Neural cell (in vitro differentiated cells): ENCODE measurements around the gene PPFIA4. TPM values are rescaled to one million over a fixed set of nuclear protein-coding genes. Genes with fewer than 3 reads are reported as not detected.

ENCODE experiments used
- H2AFZ ChIP-seq: fragments of 200-600, 300-800 bp; sonication (generic), shearing (Covaris generic); 2 replicates; pipeline ENCODE4 v1.6.0; 2014; ENCODE audit warnings: low read depth, mild to moderate bottlenecking, antibody characterized with exemption, low read length, moderate library complexity
- H3F3A ChIP-seq: fragments of 200-600 bp; shearing (Covaris generic); 2 replicates; pipeline ENCODE4 v1.6.1; 2016; ENCODE audit warnings: mild to moderate bottlenecking, moderate library complexity, mixed read lengths, antibody characterized with exemption, low read length; ENCODE audit not compliant: insufficient read depth, poor library complexity, severe bottlenecking
- H3K27ac ChIP-seq: fragments of 200-600, 300-800 bp; sonication (generic), shearing (Covaris generic); 2 replicates; pipeline ENCODE4 v1.5.1; 2014; ENCODE audit warnings: mild to moderate bottlenecking, low read length, moderate library complexity
- H3K27me3 ChIP-seq: fragments of 300-800, 200-600 bp; sonication (generic), shearing (Covaris generic); 2 replicates; pipeline ENCODE4 v1.6.0; 2014; ENCODE audit warnings: mild to moderate bottlenecking, low read depth, low read length, moderate library complexity; ENCODE audit not compliant: insufficient read depth
- H3K36me3 ChIP-seq: fragments of 300-800, 200-600 bp; sonication (generic), shearing (Covaris generic); 2 replicates; pipeline ENCODE4 v1.5.1; 2014; ENCODE audit warnings: mild to moderate bottlenecking, antibody characterized with exemption, low read length, moderate library complexity; ENCODE audit not compliant: insufficient read depth
- H3K4me2 ChIP-seq: fragments of 300-800, 200-600 bp; sonication (generic), shearing (Covaris generic); 2 replicates; pipeline ENCODE4 v1.6.0; 2014; ENCODE audit warnings: mild to moderate bottlenecking, low read length
- H3K4me3 ChIP-seq: fragments of 300-800, 200-600 bp; sonication (generic), shearing (Covaris generic); 2 replicates; pipeline ENCODE4 v1.5.1; 2014; ENCODE audit warnings: mild to moderate bottlenecking, low read length, moderate library complexity
- H3K79me2 ChIP-seq: fragments of 200-600 bp; shearing (Covaris generic); replicated peaks from 2 replicates; pipeline ENCODE4 v1.6.0; 2014; ENCODE audit warnings: mild to moderate bottlenecking, low read length, moderate library complexity; ENCODE audit not compliant: insufficient read depth
- H3K9ac ChIP-seq: fragments of 300-800, 200-600 bp; sonication (generic), shearing (Covaris generic); 2 replicates; pipeline ENCODE4 v1.6.1; 2016; ENCODE audit warnings: mild to moderate bottlenecking, low read length, mixed read lengths
- H3K9me2 ChIP-seq: fragments of 200-600 bp; shearing (Covaris generic); 2 replicates; pipeline ENCODE4 v1.6.1; 2016; ENCODE audit warnings: mild to moderate bottlenecking, low read length, mixed read lengths; ENCODE audit not compliant: insufficient read depth
- H3K9me3 ChIP-seq: fragments of 200-600, 300-800 bp; sonication (generic), shearing (Covaris generic); 2 replicates; pipeline ENCODE4 v1.6.1; 2016; ENCODE audit warnings: mild to moderate bottlenecking, mixed run types, low read length, moderate library complexity, mixed read lengths
- H4K20me1 ChIP-seq: fragments of 200-600 bp; shearing (Covaris generic); 2 replicates; pipeline ENCODE4 v1.6.1; 2016; ENCODE audit warnings: mild to moderate bottlenecking, mixed run types; ENCODE audit not compliant: insufficient read depth
- CTCF ChIP-seq: fragments of 450-650 bp; IDR thresholded peaks from 2 replicates; pipeline ENCODE4 v1.5.1; 2014; ENCODE audit warnings: antibody characterized with exemption, mild to moderate bottlenecking, moderate library complexity; ENCODE audit not compliant: poor library complexity, severe bottlenecking
- EP300 ChIP-seq: fragments of 450-650 bp; conservative IDR thresholded peaks from 2 replicates; pipeline ENCODE4 v1.6.1; 2014; ENCODE audit warnings: antibody characterized with exemption, mild to moderate bottlenecking, moderate library complexity; ENCODE audit not compliant: poor library complexity, severe bottlenecking
- EZH2 ChIP-seq: fragments of 200-600, 300-800 bp; shearing (Covaris generic), sonication (generic); IDR thresholded peaks from 2 replicates; pipeline ENCODE4 v1.6.1; 2014; ENCODE audit warnings: antibody characterized with exemption, low read length, borderline replicate concordance, mild to moderate bottlenecking; ENCODE audit not compliant: insufficient read depth, poor library complexity, severe bottlenecking
- MXI1 ChIP-seq: fragments of 450-650 bp; conservative IDR thresholded peaks from 2 replicates; pipeline ENCODE4 v1.6.1; 2014; ENCODE audit warnings: antibody characterized with exemption, mild to moderate bottlenecking; ENCODE audit not compliant: poor library complexity, severe bottlenecking
- POLR2AphosphoS5 ChIP-seq: IDR thresholded peaks from 2 replicates; pipeline ENCODE4 v1.6.1; 2012
- RAD21 ChIP-seq: fragments of 450-650 bp; conservative IDR thresholded peaks from 2 replicates; pipeline ENCODE4 v1.6.1; 2014; ENCODE audit warnings: antibody characterized with exemption, mild to moderate bottlenecking, moderate library complexity
- REST ChIP-seq: IDR thresholded peaks from 2 replicates; pipeline ENCODE4 v1.6.1; 2012; ENCODE audit warnings: borderline replicate concordance
- SMC3 ChIP-seq: fragments of 450-650 bp; conservative IDR thresholded peaks from 2 replicates; pipeline ENCODE4 v1.6.1; 2014; ENCODE audit warnings: antibody characterized with exemption, mild to moderate bottlenecking, moderate library complexity; ENCODE audit not compliant: poor library complexity
- TAF1 ChIP-seq: IDR thresholded peaks from 2 replicates; pipeline ENCODE4 v1.6.1; 2012; ENCODE audit warnings: low read depth
- polyA plus RNA-seq: library from polyadenylated mRNA; depleted of rRNA; stranded (reverse); fragments of >200 nt; gene quantifications from 2 replicates; pipeline ENCODE4 v1.2.3, GENCODE V29; 2014

PPFIA4 gene
- polyA plus RNA-seq, 1 donor from 2014 or later = 1.6 TPM

- Histone ChIP-seq H3K27me3 (no peaks in the 10 kb centered on the region), H3K36me3 (no peaks in the 10 kb centered on the region), H3K79me2 (no peaks in the 10 kb centered on the region), H2AFZ (no peak overlapping the region), H3K4me3 (no peak overlapping the region), H4K20me1 (no peaks in the 10 kb centered on the region), H3K27ac (no peak overlapping the region), H3K9me2 (no peaks in the 10 kb centered on the region), H3K4me2 (no peak overlapping the region), H3F3A (no peaks in the 10 kb centered on the region), H3K9ac (no peak overlapping the region), H3K9me3 (no peaks in the 10 kb centered on the region)
- TF ChIP-seq EZH2 (no peak), EP300 (no peak), SMC3 (no peak), POLR2AphosphoS5 (no peak), MXI1 (no peak), CTCF (no peak), TAF1 (no peak), RAD21 (no peak), REST (no peak)
These were observed 63.4 kb downstream of the PPFIA4 start for GRCh38 chr1:203089651-203090045.

GRCh38 chr1:203090421-203091198 is 64.3 kb downstream of the PPFIA4 start:
- Histone ChIP-seq H3K4me2 (no peak overlapping the region), H3K9ac (no peak overlapping the region), H3K9me3 (peaks cover 6% of the 10 kb centered on the region), H3K9me2 (no peaks in the 10 kb centered on the region), H3K4me3 (no peak overlapping the region), H4K20me1 (no peaks in the 10 kb centered on the region), H2AFZ (no peak overlapping the region), H3F3A (no peaks in the 10 kb centered on the region), H3K27me3 (no peaks in the 10 kb centered on the region), H3K36me3 (no peaks in the 10 kb centered on the region), H3K27ac (no peak overlapping the region), H3K79me2 (no peaks in the 10 kb centered on the region)
- TF ChIP-seq REST (no peak), CTCF (no peak), POLR2AphosphoS5 (no peak), RAD21 (no peak), EZH2 (no peak), EP300 (no peak), TAF1 (no peak), MXI1 (no peak), SMC3 (no peak)
